ENCODE results near the gene C9. TPM values are rescaled to one million over a fixed set of nuclear protein-coding genes. Genes with fewer than 3 reads are reported as not detected.

The C9 gene
- polyA plus RNA-seq, 1 donor (not counting 4 experiments of a cell fraction or from before 2014, with no cell fraction given) = 0.04 TPM

DNA sequence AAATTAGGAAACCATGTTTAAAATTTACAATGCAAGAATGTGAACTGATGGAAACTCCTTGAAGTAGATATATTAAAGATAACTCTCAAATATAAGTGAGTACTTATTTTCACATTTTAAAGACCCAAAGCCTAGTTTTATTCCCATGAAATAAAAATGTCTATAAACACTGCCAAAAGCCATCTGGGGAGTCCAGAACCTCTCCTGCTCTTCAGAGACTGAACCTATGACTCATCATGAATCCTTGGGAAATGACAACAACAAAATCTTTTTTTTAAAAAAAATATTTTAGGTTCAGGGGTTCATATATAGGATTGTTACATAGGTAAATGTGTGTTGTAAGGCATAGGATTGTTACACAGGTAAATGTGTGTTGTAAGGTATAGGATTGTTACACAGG, 111.1 kb downstream of the C9 start:
- Histone ChIP-seq H3K79me2 (ENCODE audit: control insufficient read depth, insufficient read depth, low read length) (no peaks in the 10 kb centered on the region), H3K9me1 (ENCODE audit: control insufficient read depth, extremely low read depth, insufficient read depth, low read length) (no peaks in the 10 kb centered on the region), H3K9me3 (ENCODE audit: control insufficient read depth, low read depth, low read length) (no peaks in the 10 kb centered on the region), H4K20me1 (ENCODE audit: control insufficient read depth, extremely low read depth, insufficient read depth, low read length) (no peaks in the 10 kb centered on the region), H2AFZ (ENCODE audit: control insufficient read depth, low read length) (no peak overlapping the region), H3K27me3 (ENCODE audit: control insufficient read depth, extremely low read depth, insufficient read depth, low read length) (no peaks in the 10 kb centered on the region), H3K36me3 (ENCODE audit: control insufficient read depth in 2 of 2, extremely low read depth in 1 of 2, insufficient read depth in 2 of 2, low read length in 2 of 2) (no peaks in the 10 kb centered on the region), H3K4me2 (ENCODE audit: control insufficient read depth, extremely low read depth, insufficient read depth, low read depth, low read length) (no peak overlapping the region), H3K4me1 (ENCODE audit: control insufficient read depth, extremely low read depth, insufficient read depth, low read length) (peaks cover 17% of the 10 kb centered on the region), H3K9ac (ENCODE audit: control insufficient read depth, extremely low read depth, insufficient read depth, low read length) (no peak overlapping the region), H3K4me3 (ENCODE audit: control insufficient read depth in 2 of 3, extremely low read depth in 1 of 3, insufficient read depth in 2 of 3, low read depth in 1 of 3, low read length in 3 of 3) (no peak overlapping the region), H3K27ac (ENCODE audit: control insufficient read depth, insufficient read depth, low read length) (peak overlapping the region; percentile 10)
- DNase-seq (ENCODE audit: low read depth, low spot score) = no peak
- dilution Hi-C loops (cut with MboI; ENCODE audit: extremely low pct_ligation_motif_present, low sequenced_read_pairs) = no loop called here
- TF ChIP-seq EZH2 (IDR thresholded peaks at IDR 0.05; ENCODE audit: low read length) = no peak
- TF ChIP-seq, protein P1, sequence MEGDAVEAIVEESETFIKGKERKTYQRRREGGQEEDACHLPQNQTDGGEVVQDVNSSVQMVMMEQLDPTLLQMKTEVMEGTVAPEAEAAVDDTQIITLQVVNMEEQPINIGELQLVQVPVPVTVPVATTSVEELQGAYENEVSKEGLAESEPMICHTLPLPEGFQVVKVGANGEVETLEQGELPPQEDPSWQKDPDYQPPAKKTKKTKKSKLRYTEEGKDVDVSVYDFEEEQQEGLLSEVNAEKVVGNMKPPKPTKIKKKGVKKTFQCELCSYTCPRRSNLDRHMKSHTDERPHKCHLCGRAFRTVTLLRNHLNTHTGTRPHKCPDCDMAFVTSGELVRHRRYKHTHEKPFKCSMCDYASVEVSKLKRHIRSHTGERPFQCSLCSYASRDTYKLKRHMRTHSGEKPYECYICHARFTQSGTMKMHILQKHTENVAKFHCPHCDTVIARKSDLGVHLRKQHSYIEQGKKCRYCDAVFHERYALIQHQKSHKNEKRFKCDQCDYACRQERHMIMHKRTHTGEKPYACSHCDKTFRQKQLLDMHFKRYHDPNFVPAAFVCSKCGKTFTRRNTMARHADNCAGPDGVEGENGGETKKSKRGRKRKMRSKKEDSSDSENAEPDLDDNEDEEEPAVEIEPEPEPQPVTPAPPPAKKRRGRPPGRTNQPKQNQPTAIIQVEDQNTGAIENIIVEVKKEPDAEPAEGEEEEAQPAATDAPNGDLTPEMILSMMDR (optimal IDR thresholded peaks at IDR 0.05 in 1 of 3, IDR thresholded peaks at IDR 0.05 in 1 of 3, conservative IDR thresholded peaks at IDR 0.05 in 1 of 3; ENCODE audit: extremely low read depth in 1 of 3, insufficient read depth in 2 of 3, low read length in 3 of 3) = no peak
- FAIRE-seq = no peak

DNA sequence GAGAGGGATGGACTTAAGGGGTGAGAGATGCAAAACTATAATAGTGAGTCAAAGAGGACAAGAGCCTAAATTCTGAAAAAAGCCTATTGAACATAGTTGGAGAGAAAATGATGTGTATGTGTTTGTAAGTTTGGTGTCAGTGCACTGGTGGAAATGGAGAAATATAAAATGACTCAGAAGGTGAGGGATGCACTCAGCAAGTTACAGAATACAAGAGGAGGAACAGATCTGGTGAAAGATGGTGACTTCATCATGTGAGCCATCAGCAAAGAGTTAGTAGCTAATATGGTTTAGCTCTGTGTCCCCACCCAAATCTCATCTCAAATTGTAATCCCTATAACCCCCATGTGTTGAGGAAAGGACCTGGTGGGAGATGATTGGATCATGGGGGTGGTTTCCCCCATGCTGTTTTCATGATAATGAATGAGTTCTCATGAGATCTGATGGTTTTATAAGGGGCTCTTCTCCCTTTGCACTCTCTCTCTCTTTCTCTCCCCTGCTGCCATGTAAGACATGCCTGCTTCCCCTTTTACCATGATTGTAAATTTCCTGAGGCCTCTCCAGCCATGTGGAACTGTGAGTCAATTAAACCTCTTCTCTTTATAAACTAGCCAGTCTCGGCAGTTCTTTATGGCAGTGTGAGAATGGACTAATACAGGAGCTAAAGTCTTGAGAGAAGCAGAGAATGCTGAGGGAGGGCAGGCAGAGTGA, 114.6 kb downstream of the C9 start:
- H3K4me1 ChIP-seq (ENCODE audit: control insufficient read depth, extremely low read depth, insufficient read depth, low read length) = no peaks in the 10 kb centered on the region
- no peaks in the 10 kb centered on the region for H3K27me3 ChIP-seq (ENCODE audit: control insufficient read depth, extremely low read depth, insufficient read depth, low read length)
- no peak overlapping the region for H3K27ac ChIP-seq (ENCODE audit: control insufficient read depth, insufficient read depth, low read length)
- H4K20me1 ChIP-seq (ENCODE audit: control insufficient read depth, extremely low read depth, insufficient read depth, low read length) = no peaks in the 10 kb centered on the region
- H3K79me2 ChIP-seq (ENCODE audit: control insufficient read depth, insufficient read depth, low read length) = no peaks in the 10 kb centered on the region
- H3K4me3 ChIP-seq (ENCODE audit: control insufficient read depth in 2 of 3, extremely low read depth in 1 of 3, insufficient read depth in 2 of 3, low read depth in 1 of 3, low read length in 3 of 3) = no peak overlapping the region
- DNase-seq (ENCODE audit: low read depth, low spot score) (no peak), FAIRE-seq (no peak)
- no peaks in the 10 kb centered on the region for H3K9me3 ChIP-seq (ENCODE audit: control insufficient read depth, low read depth, low read length)
- no peak for TF ChIP-seq EZH2 (IDR thresholded peaks at IDR 0.05; ENCODE audit: low read length)
- TF ChIP-seq, protein P1 (optimal IDR thresholded peaks at IDR 0.05 in 1 of 3, IDR thresholded peaks at IDR 0.05 in 1 of 3, conservative IDR thresholded peaks at IDR 0.05 in 1 of 3; ENCODE audit: extremely low read depth in 1 of 3, insufficient read depth in 2 of 3, low read length in 3 of 3) = no peak
- no peak overlapping the region for H3K9ac ChIP-seq (ENCODE audit: control insufficient read depth, extremely low read depth, insufficient read depth, low read length)
- H3K36me3 ChIP-seq (ENCODE audit: control insufficient read depth in 2 of 2, extremely low read depth in 1 of 2, insufficient read depth in 2 of 2, low read length in 2 of 2) = no peaks in the 10 kb centered on the region
- no peaks in the 10 kb centered on the region for H3K9me1 ChIP-seq (ENCODE audit: control insufficient read depth, extremely low read depth, insufficient read depth, low read length)
- H3K4me2 ChIP-seq (ENCODE audit: control insufficient read depth, extremely low read depth, insufficient read depth, low read depth, low read length) = no peak overlapping the region
- no peak overlapping the region for H2AFZ ChIP-seq (ENCODE audit: control insufficient read depth, low read length)
- dilution Hi-C loops (cut with MboI; ENCODE audit: extremely low pct_ligation_motif_present, low sequenced_read_pairs) = no loop called here
